Measurements from ENCODE around the gene LRRC8B. TPM values are rescaled to one million over a fixed set of nuclear protein-coding genes. Genes with fewer than 3 reads are reported as not detected.

LRRC8B gene
- polyA plus RNA-seq, 1 donor (not counting 4 experiments of a cell fraction or from before 2014, with no cell fraction given), result 1.5 TPM

GRCh38 chr1:89527256-89527655 is 2.6 kb downstream of the LRRC8B start:
- H3K9me1 ChIP-seq (ENCODE audit: control insufficient read depth, extremely low read depth, insufficient read depth, low read length), result no peaks in the 10 kb centered on the region
- no peak overlapping the region for H3K9ac ChIP-seq (ENCODE audit: control insufficient read depth, extremely low read depth, insufficient read depth, low read length)
- H3K4me1 ChIP-seq (ENCODE audit: control insufficient read depth, extremely low read depth, insufficient read depth, low read length), result peaks cover 7% of the 10 kb centered on the region
- H3K9me3 ChIP-seq (ENCODE audit: control insufficient read depth, low read depth, low read length), result no peaks in the 10 kb centered on the region
- no peak overlapping the region for H3K27ac ChIP-seq (ENCODE audit: control insufficient read depth, insufficient read depth, low read length)
- H4K20me1 ChIP-seq (ENCODE audit: control insufficient read depth, extremely low read depth, insufficient read depth, low read length), result no peaks in the 10 kb centered on the region
- H3K27me3 ChIP-seq (ENCODE audit: control insufficient read depth, extremely low read depth, insufficient read depth, low read length), result no peaks in the 10 kb centered on the region
- H3K4me2 ChIP-seq (ENCODE audit: control insufficient read depth, extremely low read depth, insufficient read depth, low read depth, low read length), result no peak overlapping the region
- H3K4me3 ChIP-seq (ENCODE audit: control insufficient read depth in 2 of 3, extremely low read depth in 1 of 3, insufficient read depth in 2 of 3, low read depth in 1 of 3, low read length in 3 of 3), result no peak overlapping the region
- no peak for FAIRE-seq
- H3K79me2 ChIP-seq (ENCODE audit: control insufficient read depth, insufficient read depth, low read length), result no peaks in the 10 kb centered on the region
- H3K36me3 ChIP-seq (ENCODE audit: control insufficient read depth in 2 of 2, extremely low read depth in 1 of 2, insufficient read depth in 2 of 2, low read length in 2 of 2), result no peaks in the 10 kb centered on the region
- no peak for DNase-seq (ENCODE audit: low read depth, low spot score)
- TF ChIP-seq CTCF (optimal IDR thresholded peaks at IDR 0.05 in 1 of 3, IDR thresholded peaks at IDR 0.05 in 1 of 3, conservative IDR thresholded peaks at IDR 0.05 in 1 of 3; ENCODE audit: extremely low read depth in 1 of 3, insufficient read depth in 2 of 3, low read length in 3 of 3), result no peak
- TF ChIP-seq EZH2 (IDR thresholded peaks at IDR 0.05; ENCODE audit: low read length), result no peak
- H2AFZ ChIP-seq (ENCODE audit: control insufficient read depth, low read length), result no peak overlapping the region
- dilution Hi-C loops (cut with MboI; ENCODE audit: extremely low pct_ligation_motif_present, low sequenced_read_pairs), result no loop called here

GRCh38 chr1:89527750-89528381 is 3.2 kb downstream of the LRRC8B start:
- no peak overlapping the region for H3K9ac ChIP-seq (ENCODE audit: control insufficient read depth, extremely low read depth, insufficient read depth, low read length)
- TF ChIP-seq CTCF (optimal IDR thresholded peaks at IDR 0.05 in 1 of 3, IDR thresholded peaks at IDR 0.05 in 1 of 3, conservative IDR thresholded peaks at IDR 0.05 in 1 of 3; ENCODE audit: extremely low read depth in 1 of 3, insufficient read depth in 2 of 3, low read length in 3 of 3), result no peak
- no peak for TF ChIP-seq EZH2 (IDR thresholded peaks at IDR 0.05; ENCODE audit: low read length)
- H3K4me1 ChIP-seq (ENCODE audit: control insufficient read depth, extremely low read depth, insufficient read depth, low read length), result peaks cover 7% of the 10 kb centered on the region
- dilution Hi-C loops (cut with MboI; ENCODE audit: extremely low pct_ligation_motif_present, low sequenced_read_pairs), result no loop called here
- H3K79me2 ChIP-seq (ENCODE audit: control insufficient read depth, insufficient read depth, low read length), result no peaks in the 10 kb centered on the region
- H3K27me3 ChIP-seq (ENCODE audit: control insufficient read depth, extremely low read depth, insufficient read depth, low read length), result no peaks in the 10 kb centered on the region
- DNase-seq (ENCODE audit: low read depth, low spot score) (no peak), FAIRE-seq (no peak)
- no peak overlapping the region for H3K4me2 ChIP-seq (ENCODE audit: control insufficient read depth, extremely low read depth, insufficient read depth, low read depth, low read length)
- H3K36me3 ChIP-seq (ENCODE audit: control insufficient read depth in 2 of 2, extremely low read depth in 1 of 2, insufficient read depth in 2 of 2, low read length in 2 of 2), result no peaks in the 10 kb centered on the region
- H3K9me3 ChIP-seq (ENCODE audit: control insufficient read depth, low read depth, low read length), result no peaks in the 10 kb centered on the region
- H2AFZ ChIP-seq (ENCODE audit: control insufficient read depth, low read length), result no peak overlapping the region
- no peak overlapping the region for H3K4me3 ChIP-seq (ENCODE audit: control insufficient read depth in 2 of 3, extremely low read depth in 1 of 3, insufficient read depth in 2 of 3, low read depth in 1 of 3, low read length in 3 of 3)
- no peak overlapping the region for H3K27ac ChIP-seq (ENCODE audit: control insufficient read depth, insufficient read depth, low read length)
- H4K20me1 ChIP-seq (ENCODE audit: control insufficient read depth, extremely low read depth, insufficient read depth, low read length), result no peaks in the 10 kb centered on the region
- no peaks in the 10 kb centered on the region for H3K9me1 ChIP-seq (ENCODE audit: control insufficient read depth, extremely low read depth, insufficient read depth, low read length)
